Thoracic aorta (tissue), 2 donors: ENCODE data around the gene TEKT3. TPM values are rescaled to one million over a fixed set of nuclear protein-coding genes. Genes with fewer than 3 reads are reported as not detected.

Experiments used
- ATAC-seq: fragments of 150-250 bp; one replicate; pipeline ENCODE4 v1.8.0; 2017; ENCODE audit warnings: low read depth; ENCODE audit not compliant: insufficient number of reproducible peaks, low FRiP score
- DNase-seq: peaks from one replicate; pipeline ENCODE4 v3.0.0-alpha.2; 2020; ENCODE audit warnings: low spot score
- H3K27ac ChIP-seq, 2 donors: fragments of 200-600 bp; sonication (generic); 1 replicate in 1 of 2; 2 replicates in 1 of 2; pipeline ENCODE4 v1.5.1; 2016; ENCODE audit warnings: mild to moderate bottlenecking in 2 of 2, moderate library complexity in 2 of 2
- H3K27me3 ChIP-seq: fragments of 200-600 bp; sonication (generic); replicated peaks from 2 replicates; pipeline ENCODE4 v1.6.0; 2016; ENCODE audit warnings: mild to moderate bottlenecking; ENCODE audit not compliant: insufficient read depth
- H3K36me3 ChIP-seq: fragments of 200-600 bp; sonication (generic); one replicate; pipeline ENCODE4 v1.5.1; 2016
- H3K4me1 ChIP-seq, 2 donors: fragments of 200-600 bp; sonication (generic); 1 replicate in 1 of 2; 2 replicates in 1 of 2; pipeline versions ENCODE4 v1.5.1 to v1.6.0; 2016; ENCODE audit warnings: low read depth in 2 of 2, mild to moderate bottlenecking in 1 of 2; ENCODE audit not compliant: control insufficient read depth in 1 of 2
- H3K4me3 ChIP-seq: fragments of 200-600 bp; sonication (generic); 2 replicates; pipeline ENCODE4 v1.5.1; 2016; ENCODE audit warnings: mild to moderate bottlenecking
- H3K9me3 ChIP-seq: fragments of 200-600 bp; sonication (generic); 2 replicates; pipeline ENCODE4 v1.5.1; 2016
- CTCF ChIP-seq: fragments of 200-600 bp; sonication (generic); IDR thresholded peaks from one replicate; pipeline ENCODE4 v1.5.1; 2019; ENCODE audit warnings: antibody characterized with exemption
- total RNA-seq, 2 donors: library from RNA; depleted of rRNA; stranded (reverse); fragments of >200 nt; gene quantifications; one replicate each; pipeline versions ENCODE4 v1.1.0 to v1.2.3, GENCODE V29; 2016

Gene TEKT3
- total RNA-seq, 2 donors from 2014 or later: not detected

- ATAC-seq (no peak), DNase-seq (no peak)
- TF ChIP-seq CTCF: no peak
- no peaks in the 10 kb centered on the region for H3K9me3 ChIP-seq
- peak overlapping the region; percentile 34 for H3K4me3 ChIP-seq
- H3K27ac ChIP-seq: no peak overlapping the region
- H3K27me3 ChIP-seq: no peaks in the 10 kb centered on the region
- no peaks in the 10 kb centered on the region for H3K36me3 ChIP-seq
- H3K4me1 ChIP-seq: peaks cover 0 to 11% of the 10 kb centered on the region in 2 donors
These were observed 36.2 kb upstream of the TEKT3 start for GRCh38 chr17:15377616-15378015.

DNA sequence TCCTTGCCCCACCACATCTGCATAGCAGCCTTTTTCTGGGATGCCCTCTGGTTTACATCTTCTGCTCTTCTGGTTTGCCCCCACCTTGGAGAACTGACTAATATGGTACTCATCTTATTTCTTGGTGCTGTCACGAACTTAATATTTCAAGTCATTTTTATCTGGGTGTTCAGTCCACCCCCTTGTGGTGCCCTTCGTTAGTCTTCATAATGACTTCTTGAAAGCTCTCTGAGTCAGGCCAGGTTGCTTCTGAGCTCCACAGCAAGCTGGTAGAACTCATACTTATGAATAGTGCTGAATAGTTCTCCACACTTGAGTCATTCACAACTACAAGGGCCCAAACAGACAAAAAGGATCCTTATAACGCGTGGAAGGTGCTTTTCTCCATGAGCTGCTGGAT lies 35.8 kb upstream of the TEKT3 start:
- no peak for ATAC-seq
- Histone ChIP-seq H3K36me3 (no peaks in the 10 kb centered on the region), H3K27me3 (no peaks in the 10 kb centered on the region), H3K27ac (no peak overlapping the region), H3K9me3 (no peaks in the 10 kb centered on the region), H3K4me1 (peaks cover 0 to 11% of the 10 kb centered on the region in 2 donors), H3K4me3 (peak overlapping the region; percentile 34)
- no peak for DNase-seq
- TF ChIP-seq CTCF: no peak

GRCh38 chr17:15371376-15372130 lies 30.2 kb upstream of the TEKT3 start:
- TF ChIP-seq CTCF: no peak
- Histone ChIP-seq H3K4me3 (no peak overlapping the region), H3K27me3 (no peaks in the 10 kb centered on the region), H3K36me3 (no peaks in the 10 kb centered on the region), H3K27ac (no peak overlapping the region), H3K4me1 (no peaks in the 10 kb centered on the region), H3K9me3 (no peaks in the 10 kb centered on the region)
- ATAC-seq (no peak), DNase-seq (no peak)

GRCh38 chr17:15368600-15368999 lies 27.2 kb upstream of the TEKT3 start:
- Histone ChIP-seq H3K36me3 (no peaks in the 10 kb centered on the region), H3K27ac (no peak overlapping the region), H3K4me1 (no peaks in the 10 kb centered on the region), H3K9me3 (no peaks in the 10 kb centered on the region), H3K27me3 (no peaks in the 10 kb centered on the region), H3K4me3 (no peak overlapping the region)
- no peak for ATAC-seq
- no peak for DNase-seq
- no peak for TF ChIP-seq CTCF

DNA sequence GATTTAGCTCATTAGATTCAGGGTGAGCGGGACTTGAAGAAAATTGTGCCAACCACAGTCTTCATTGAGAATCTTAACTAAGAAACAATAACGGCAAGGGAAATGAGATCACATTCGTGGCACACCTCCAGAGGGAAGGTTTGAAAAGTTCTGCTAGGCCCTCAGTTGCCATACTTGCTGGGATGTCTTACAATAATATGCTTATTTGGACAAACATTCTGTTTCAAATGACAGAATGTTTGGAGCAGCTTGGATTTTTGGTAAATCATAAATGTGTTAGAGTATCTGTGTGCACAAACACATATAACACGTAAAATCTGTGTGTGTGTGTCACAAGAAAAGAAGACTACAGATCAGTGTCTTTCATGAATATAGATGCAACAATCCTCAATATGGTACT lies 24.6 kb upstream of the TEKT3 start:
- Histone ChIP-seq H3K4me1 (no peaks in the 10 kb centered on the region), H3K27me3 (no peaks in the 10 kb centered on the region), H3K9me3 (no peaks in the 10 kb centered on the region), H3K4me3 (no peak overlapping the region), H3K36me3 (no peaks in the 10 kb centered on the region), H3K27ac (no peak overlapping the region)
- TF ChIP-seq CTCF: no peak
- no peak for DNase-seq
- no peak for ATAC-seq
